ENCODE results near the gene REM2. TPM values are rescaled to one million over a fixed set of nuclear protein-coding genes. Genes with fewer than 3 reads are reported as not detected.
A peak's percentile ranks its signal among the peaks of the same experiment; 100 is the strongest.

The REM2 gene
- total RNA-seq, 2 experiments from 2014 or later = 9.2 to 9.4 TPM

DNA sequence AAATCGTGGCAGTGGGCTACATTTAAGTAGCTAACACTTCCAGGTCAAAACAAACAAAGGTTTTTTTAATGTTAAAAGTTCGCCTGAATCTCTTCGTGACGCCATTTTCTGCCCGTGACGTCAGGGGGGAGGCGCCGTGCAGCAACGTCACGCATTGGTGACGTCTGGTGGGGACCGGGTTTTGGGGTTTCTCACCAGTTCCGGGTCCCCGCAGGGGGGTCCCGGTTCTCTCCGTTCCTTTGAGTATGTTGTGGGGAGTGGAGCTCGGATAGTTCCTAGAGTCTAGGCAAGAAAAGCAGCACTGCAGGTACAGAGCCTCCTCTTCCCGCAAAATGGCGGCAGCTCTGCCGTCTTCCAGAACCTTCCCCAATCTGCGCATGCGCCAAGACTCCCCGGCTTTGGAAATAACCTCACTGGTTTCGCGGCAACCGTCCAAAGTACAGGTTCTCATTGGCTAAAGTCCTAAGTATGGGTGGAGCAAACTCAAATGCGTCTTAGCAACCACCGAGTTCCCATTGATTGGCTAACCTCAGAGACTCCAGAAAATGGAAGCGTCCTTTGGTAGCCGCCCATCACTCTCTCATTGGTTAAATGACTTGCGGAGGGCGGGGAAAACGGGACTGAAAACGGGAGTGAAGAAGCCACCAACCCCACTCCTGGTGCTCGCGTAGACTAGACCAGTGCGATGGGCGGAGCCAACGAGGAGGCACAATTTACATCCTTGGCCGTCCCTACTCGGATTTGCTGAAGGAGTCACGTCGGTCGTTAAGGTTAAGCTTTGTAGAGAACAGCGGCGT is 36.0 kb downstream of the REM2 start, which contains the start of gene RBM23:
RBM23 (minus strand) TSS at position 346 of the 797 bp plus-strand sequence.
- TF ChIP-seq, protein P1, sequence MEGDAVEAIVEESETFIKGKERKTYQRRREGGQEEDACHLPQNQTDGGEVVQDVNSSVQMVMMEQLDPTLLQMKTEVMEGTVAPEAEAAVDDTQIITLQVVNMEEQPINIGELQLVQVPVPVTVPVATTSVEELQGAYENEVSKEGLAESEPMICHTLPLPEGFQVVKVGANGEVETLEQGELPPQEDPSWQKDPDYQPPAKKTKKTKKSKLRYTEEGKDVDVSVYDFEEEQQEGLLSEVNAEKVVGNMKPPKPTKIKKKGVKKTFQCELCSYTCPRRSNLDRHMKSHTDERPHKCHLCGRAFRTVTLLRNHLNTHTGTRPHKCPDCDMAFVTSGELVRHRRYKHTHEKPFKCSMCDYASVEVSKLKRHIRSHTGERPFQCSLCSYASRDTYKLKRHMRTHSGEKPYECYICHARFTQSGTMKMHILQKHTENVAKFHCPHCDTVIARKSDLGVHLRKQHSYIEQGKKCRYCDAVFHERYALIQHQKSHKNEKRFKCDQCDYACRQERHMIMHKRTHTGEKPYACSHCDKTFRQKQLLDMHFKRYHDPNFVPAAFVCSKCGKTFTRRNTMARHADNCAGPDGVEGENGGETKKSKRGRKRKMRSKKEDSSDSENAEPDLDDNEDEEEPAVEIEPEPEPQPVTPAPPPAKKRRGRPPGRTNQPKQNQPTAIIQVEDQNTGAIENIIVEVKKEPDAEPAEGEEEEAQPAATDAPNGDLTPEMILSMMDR (IDR thresholded peaks at IDR 0.05) = no peak
- ChIA-PET POLR2A (interaction anchor here (0.7 to 5.6 kb wide), 18 partner anchors 9 to 363 kb away, joined by 3 to 68 read pairs (median 10); partner anchors contain the start of genes ACIN1, C14orf119, DAD1 and HAUS4), CTCF (interaction anchor here (1.0 to 3.4 kb wide), 9 partner anchors 11 to 362 kb away, joined by 3 to 16 read pairs (median 4); partner anchors contain the start of genes LRP10 and PRMT5)
- H3K27ac ChIP-seq (ENCODE audit: low read depth in 1 of 2, low read length in 2 of 2) = peak within 1 kb of the TSS; percentile 99 to 100
- intact Hi-C loops (cut with DNase I, micrococcal nuclease) = loop anchor here (1.0 to 5.0 kb wide), 3 partner anchors 10 to 152 kb away; partner anchors contain the start of genes LRP10 (in 2 of the 2), PRMT5 (in 2 of the 2) and OXA1L (in 1 of the 2)
- Mint-ChIP-seq H3K27me3 (peaks cover 4% of the 10 kb centered on the region), H3K9me3 (no peaks in the 10 kb centered on the region), H3K4me3 (peak within 1 kb of the TSS; percentile 88), H3K36me3 (ENCODE audit: low read depth) (peaks cover 71% of the 10 kb centered on the region), H3K4me1 (ENCODE audit: low read depth) (peaks cover 50% of the 10 kb centered on the region), H3K27ac (peak within 1 kb of the TSS; percentile 100)
- ATAC-seq (ENCODE audit: poor library complexity) = peak; percentile 84
- H3K27me3 ChIP-seq (ENCODE audit: control insufficient read depth in 1 of 2, insufficient read depth in 2 of 2, low read length in 2 of 2) = no peaks in the 10 kb centered on the region
- H3K9me3 ChIP-seq (ENCODE audit: control insufficient read depth in 1 of 2, insufficient read depth in 1 of 2, low read length in 2 of 2) = no peaks in the 10 kb centered on the region
- H3K36me3 ChIP-seq (ENCODE audit: insufficient read depth, low read length) = peaks cover 34% of the 10 kb centered on the region
- H3K4me3 ChIP-seq (ENCODE audit: low read length) = peak within 1 kb of the TSS; percentile 74
- peak; percentile 99 to 100 (median 100) for DNase-seq
- H3K4me1 ChIP-seq (ENCODE audit: insufficient read depth, low read length) = peaks cover 38% of the 10 kb centered on the region

GRCh38 chr14:22919601-22919921 is 36.5 kb downstream of the REM2 start:
- no peak for DNase-seq
- Mint-ChIP-seq H3K36me3 (ENCODE audit: low read depth) (peaks cover 73% of the 10 kb centered on the region), H3K4me1 (ENCODE audit: low read depth) (peaks cover 47% of the 10 kb centered on the region), H3K9me3 (no peaks in the 10 kb centered on the region), H3K4me3 (peak overlapping the region; percentile 88), H3K27me3 (peaks cover 4% of the 10 kb centered on the region), H3K27ac (peak overlapping the region; percentile 100)
- H3K36me3 ChIP-seq (ENCODE audit: insufficient read depth, low read length) = peaks cover 37% of the 10 kb centered on the region
- peak overlapping the region; percentile 60 for H3K4me3 ChIP-seq (ENCODE audit: low read length)
- intact Hi-C loops (cut with DNase I, micrococcal nuclease) = loop anchor here (1.0 to 5.0 kb wide), 3 partner anchors 10 to 152 kb away; partner anchors contain the start of genes LRP10 (in 2 of the 2), PRMT5 (in 2 of the 2) and OXA1L (in 1 of the 2)
- peak overlapping the region; percentile 85 to 98 for H3K27ac ChIP-seq (ENCODE audit: low read depth in 1 of 2, low read length in 2 of 2)
- no peak for ATAC-seq (ENCODE audit: poor library complexity)
- TF ChIP-seq, protein P1 (IDR thresholded peaks at IDR 0.05) = no peak
- H3K27me3 ChIP-seq (ENCODE audit: control insufficient read depth in 1 of 2, insufficient read depth in 2 of 2, low read length in 2 of 2) = no peaks in the 10 kb centered on the region
- ChIA-PET CTCF (interaction anchor here (0.6 to 3.4 kb wide), 10 partner anchors 10 to 363 kb away, joined by 3 to 16 read pairs (median 5); partner anchors contain the start of gene PRMT5), POLR2A (interaction anchor here (1.0 to 5.6 kb wide), 12 partner anchors 8 to 363 kb away, joined by 4 to 68 read pairs (median 14); partner anchors contain the start of genes ACIN1, C14orf119, DAD1 and HAUS4)
- no peaks in the 10 kb centered on the region for H3K9me3 ChIP-seq (ENCODE audit: control insufficient read depth in 1 of 2, insufficient read depth in 1 of 2, low read length in 2 of 2)
- H3K4me1 ChIP-seq (ENCODE audit: insufficient read depth, low read length) = peaks cover 38% of the 10 kb centered on the region

DNA sequence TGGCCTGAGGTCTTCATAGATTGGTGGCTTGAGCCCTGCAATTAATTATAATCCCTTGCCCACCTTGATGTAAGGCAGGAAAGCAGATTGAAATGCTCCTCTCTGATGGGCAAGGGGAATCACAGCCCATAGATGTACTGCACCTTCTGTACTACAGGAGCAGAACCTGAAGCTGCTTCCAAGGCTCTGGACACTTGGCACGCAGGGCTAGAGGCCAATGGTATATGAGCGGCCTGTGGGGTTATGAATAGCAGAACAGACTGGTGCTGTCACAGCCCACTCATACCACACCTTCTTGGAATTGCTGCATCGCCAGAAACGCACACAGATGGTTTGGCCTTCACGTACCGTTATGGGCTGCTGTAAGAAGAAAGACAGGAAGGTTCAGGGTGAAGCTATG is 37.7 kb downstream of the REM2 start:
- Mint-ChIP-seq H3K27me3 (peaks cover 4% of the 10 kb centered on the region), H3K4me1 (ENCODE audit: low read depth) (peaks cover 42% of the 10 kb centered on the region), H3K4me3 (no peak overlapping the region), H3K27ac (peak overlapping the region; percentile 100), H3K9me3 (no peaks in the 10 kb centered on the region), H3K36me3 (ENCODE audit: low read depth) (peaks cover 72% of the 10 kb centered on the region)
- Histone ChIP-seq H3K27ac (ENCODE audit: low read depth in 1 of 2, low read length in 2 of 2) (no peak overlapping the region), H3K27me3 (ENCODE audit: control insufficient read depth in 1 of 2, insufficient read depth in 2 of 2, low read length in 2 of 2) (no peaks in the 10 kb centered on the region), H3K9me3 (ENCODE audit: control insufficient read depth in 1 of 2, insufficient read depth in 1 of 2, low read length in 2 of 2) (no peaks in the 10 kb centered on the region), H3K36me3 (ENCODE audit: insufficient read depth, low read length) (peaks cover 47% of the 10 kb centered on the region), H3K4me3 (ENCODE audit: low read length) (no peak overlapping the region), H3K4me1 (ENCODE audit: insufficient read depth, low read length) (peaks cover 34% of the 10 kb centered on the region)
- intact Hi-C loops (cut with DNase I, micrococcal nuclease) = loop anchor here in 1 of 2 experiments (10.0 kb wide), 2 partner anchors 374 to 404 kb away; partner anchors contain the start of gene PABPN1
- DNase-seq (no peak), ATAC-seq (ENCODE audit: poor library complexity) (no peak)
- ChIA-PET POLR2A (interaction anchor here (0.7 to 5.6 kb wide), 4 partner anchors 9 to 154 kb away, joined by 4 to 68 read pairs (median 16); partner anchors contain the start of genes HAUS4, OXA1L and PRMT5), CTCF (interaction anchor here (1.4 to 3.4 kb wide), 4 partner anchors 9 to 98 kb away, joined by 4 to 16 read pairs (median 7); partner anchors contain the start of gene PRMT5)
- TF ChIP-seq, protein P1 (IDR thresholded peaks at IDR 0.05) = no peak
